ENCODE measurements around the gene SLC23A3.
"Not testable (repeated sequence)": the region's sequence is repeated elsewhere in the genome, so short reads cannot be mapped to it uniquely, and the experiment has no call there.

SLC23A3 gene

GRCh38 chr2:219205165-219205538 lies 35.3 kb upstream of the SLC23A3 start:
- DNase-seq (ENCODE audit: low read depth), result no peak

- DNase-seq (ENCODE audit: low read depth), result no peak
These were observed 34.8 kb upstream of the SLC23A3 start for GRCh38 chr2:219204425-219205164.

- DNase-seq (ENCODE audit: low read depth), result not testable (repeated sequence)
These were observed 31.5 kb upstream of the SLC23A3 start for GRCh38 chr2:219201331-219201730.

DNA sequence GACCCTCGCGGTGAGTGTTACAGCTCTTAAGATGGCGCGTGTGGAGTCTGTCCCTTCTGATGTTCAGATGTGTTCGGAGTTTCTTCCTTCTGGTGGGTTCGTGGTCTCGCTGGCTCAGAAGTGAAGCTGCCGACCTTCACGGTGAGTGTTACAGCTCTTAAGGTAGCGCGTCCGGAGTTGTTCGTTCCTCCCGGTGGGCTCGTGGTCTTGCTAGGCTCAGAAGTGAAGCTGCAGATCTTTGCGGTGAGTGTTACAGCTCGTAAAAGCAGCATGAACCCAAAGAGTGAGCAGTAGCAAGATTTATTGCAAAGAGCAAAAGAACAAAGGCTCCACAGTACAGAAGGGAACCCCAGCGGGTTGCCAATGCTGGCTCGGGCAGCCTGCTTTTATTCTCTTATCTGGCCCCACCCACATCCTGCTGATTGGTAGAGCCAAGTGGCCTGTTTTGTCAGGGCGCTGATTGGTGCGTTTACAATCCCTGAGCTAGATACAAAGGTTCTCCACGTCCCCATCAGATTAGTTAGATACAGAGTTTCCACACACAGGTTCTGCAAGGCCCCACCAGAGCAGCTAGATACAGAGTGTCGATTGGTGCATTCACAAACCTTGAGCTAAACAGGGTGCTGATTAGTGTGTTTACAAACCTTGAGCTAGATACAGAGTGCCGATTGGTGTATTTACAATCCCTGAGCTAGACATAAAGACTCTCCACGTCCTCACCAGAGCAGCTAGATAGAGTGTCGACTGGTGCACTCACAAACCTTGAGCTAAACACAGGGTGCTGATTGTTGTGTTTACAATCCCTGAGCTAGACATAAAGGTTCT lies 30.9 kb upstream of the SLC23A3 start:
- not testable (repeated sequence) for DNase-seq (ENCODE audit: low read depth)

DNA sequence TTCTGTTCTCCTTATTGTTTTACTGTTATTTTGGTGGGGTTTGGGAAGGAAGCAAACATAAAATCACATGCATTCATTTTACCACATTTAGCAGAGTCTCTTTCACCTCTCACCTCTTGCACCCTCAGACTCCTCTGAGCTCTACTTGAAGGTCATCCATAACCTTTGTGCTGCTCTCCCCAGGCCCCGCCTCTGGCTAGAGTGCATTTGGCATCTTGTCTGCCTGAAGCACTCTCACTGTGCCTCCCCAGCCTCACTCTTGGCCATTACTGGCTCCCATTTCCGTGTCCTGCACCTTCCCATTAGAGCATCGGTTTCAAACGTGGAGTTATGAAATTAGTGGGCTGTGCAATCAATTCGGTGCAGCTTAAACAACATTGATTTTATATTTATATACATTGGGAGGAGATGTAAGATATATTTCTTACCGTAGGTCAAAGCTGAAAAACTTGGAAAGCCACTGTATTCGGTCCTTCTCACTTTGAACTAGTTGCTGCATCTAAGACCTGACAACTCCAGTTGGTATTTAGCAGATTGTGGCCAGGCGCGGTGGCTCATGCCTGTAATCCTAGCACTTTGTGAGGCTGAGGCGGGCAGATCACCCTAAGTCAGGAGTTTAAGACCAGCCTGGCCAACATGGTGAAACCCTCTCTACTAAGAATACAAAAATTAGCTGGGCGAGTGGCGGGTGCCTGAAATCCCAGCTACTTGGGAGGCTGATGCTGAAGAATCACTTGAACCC lies 29.8 kb upstream of the SLC23A3 start:
- no peak for DNase-seq (ENCODE audit: low read depth)

GRCh38 chr2:219198974-219199373 lies 29.1 kb upstream of the SLC23A3 start:
- no peak for DNase-seq (ENCODE audit: low read depth)

- no peak for DNase-seq (ENCODE audit: low read depth)
These were observed 27.6 kb upstream of the SLC23A3 start for GRCh38 chr2:219197388-219197787.

- no peak for DNase-seq (ENCODE audit: low read depth)
These were observed 17.1 kb upstream of the SLC23A3 start for GRCh38 chr2:219186754-219187456.

- no peak for DNase-seq (ENCODE audit: low read depth)
These were observed 14.3 kb upstream of the SLC23A3 start for GRCh38 chr2:219184121-219184520.

DNA sequence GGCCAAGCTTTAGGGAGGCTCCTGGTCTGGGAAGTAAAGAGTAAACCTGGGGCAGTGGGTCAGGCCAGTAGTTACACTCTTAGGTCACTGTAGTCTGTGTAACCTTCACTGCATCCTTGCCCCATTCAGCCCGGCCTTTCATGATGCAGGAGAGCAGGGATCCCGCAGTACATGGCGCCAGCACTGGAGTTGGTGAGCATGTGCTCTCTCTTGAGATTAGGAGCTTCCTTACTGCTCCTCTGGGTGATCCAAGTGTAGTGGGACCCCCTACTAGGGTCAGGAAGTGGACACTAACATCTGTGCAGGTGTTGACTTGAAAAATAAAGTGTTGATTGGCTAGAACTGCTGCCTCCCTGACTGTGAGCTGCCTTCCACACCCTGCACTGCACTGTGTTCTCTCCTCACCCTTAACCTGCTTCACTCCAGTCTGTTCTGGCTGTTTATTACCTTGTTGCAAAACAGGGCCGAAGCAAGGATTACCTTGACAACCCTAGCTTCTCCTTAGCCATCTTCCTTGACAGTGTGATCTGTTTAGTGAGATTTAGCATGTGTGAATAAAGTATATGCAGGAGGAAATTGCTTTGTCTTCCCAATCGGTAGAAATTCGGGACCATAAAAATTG lies 13.4 kb upstream of the SLC23A3 start:
- no peak for DNase-seq (ENCODE audit: low read depth)

DNA sequence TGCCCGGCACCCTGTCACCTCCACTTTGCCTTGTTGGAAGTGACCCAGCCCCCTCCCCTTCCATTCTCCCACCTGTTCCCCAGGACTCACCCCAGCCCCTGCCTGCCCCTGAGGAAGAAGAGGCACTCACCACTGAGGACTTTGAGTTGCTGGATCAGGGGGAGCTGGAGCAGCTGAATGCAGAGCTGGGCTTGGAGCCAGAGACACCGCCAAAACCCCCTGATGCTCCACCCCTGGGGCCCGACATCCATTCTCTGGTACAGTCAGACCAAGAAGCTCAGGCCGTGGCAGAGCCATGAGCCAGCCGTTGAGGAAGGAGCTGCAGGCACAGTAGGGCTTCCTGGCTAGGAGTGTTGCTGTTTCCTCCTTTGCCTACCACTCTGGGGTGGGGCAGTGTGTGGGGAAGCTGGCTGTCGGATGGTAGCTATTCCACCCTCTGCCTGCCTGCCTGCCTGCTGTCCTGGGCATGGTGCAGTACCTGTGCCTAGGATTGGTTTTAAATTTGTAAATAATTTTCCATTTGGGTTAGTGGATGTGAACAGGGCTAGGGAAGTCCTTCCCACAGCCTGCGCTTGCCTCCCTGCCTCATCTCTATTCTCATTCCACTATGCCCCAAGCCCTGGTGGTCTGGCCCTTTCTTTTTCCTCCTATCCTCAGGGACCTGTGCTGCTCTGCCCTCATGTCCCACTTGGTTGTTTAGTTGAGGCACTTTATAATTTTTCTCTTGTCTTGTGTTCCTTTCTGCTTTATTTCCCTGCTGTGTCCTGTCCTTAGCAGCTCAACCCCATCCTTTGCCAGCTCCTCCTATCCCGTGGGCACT lies 12.7 kb upstream of the SLC23A3 start:
- DNase-seq (ENCODE audit: low read depth), result no peak

GRCh38 chr2:219181531-219181930 lies 11.7 kb upstream of the SLC23A3 start:
- DNase-seq (ENCODE audit: low read depth), result no peak

DNA sequence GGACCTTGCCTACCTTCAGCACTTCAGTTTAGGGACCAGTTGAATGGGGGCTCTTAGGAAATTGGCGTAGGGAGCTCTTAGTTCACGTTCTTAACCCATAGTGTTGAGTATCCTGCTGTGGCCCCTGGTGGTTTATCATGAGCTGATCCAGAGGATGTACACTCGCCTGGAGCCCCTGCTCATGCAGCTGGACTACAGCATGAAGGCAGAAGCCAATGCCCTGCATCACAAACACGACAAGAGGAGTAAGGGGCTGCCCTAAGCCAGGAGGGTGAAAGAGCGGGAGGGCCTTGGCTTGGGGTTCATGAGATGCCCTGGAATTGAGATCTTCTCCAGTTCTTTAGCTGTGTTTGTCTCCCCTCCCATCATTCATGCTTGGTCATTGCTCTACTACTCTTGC lies 11.1 kb upstream of the SLC23A3 start:
- DNase-seq (ENCODE audit: low read depth), result no peak

DNA sequence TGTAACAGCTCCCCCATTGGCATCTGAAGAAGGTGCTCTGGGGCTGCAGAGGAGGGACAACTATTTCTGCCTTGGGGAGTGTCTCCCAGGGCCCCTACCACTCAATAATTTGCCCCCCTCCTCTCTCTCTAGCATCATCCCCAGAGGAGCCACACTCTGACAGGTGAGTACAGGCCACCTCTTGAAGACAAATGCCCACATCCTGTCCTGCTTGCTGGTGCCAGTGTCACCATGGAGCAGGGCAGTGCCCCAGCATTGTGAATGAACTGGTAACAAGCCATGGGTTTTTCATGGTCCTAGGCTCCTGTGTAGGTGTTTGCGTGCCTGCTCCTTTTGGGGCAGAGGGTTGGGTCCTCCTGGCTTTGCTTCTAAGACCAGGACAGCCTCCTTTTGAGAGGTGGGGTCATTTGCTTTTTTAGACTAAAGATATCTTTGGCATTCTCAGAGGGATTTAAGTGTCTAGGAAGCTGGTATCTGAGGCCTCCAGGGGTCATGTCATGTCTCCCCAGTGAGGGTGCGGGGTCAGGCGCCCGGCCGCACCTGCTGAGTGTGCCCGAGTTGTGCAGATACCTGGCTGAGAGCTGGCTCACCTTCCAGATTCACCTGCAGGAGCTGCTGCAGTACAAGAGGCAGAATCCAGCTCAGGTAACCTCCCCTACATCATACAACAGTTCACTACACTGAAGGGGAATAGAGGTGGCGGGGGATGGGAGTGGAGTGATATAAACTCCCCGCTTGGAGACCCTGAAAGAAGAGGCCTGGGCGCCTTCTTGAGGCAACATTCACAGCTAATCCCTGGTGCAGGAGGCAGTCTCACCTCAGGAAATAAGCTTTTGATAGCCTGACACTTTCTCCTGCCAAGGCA lies 10.0 kb upstream of the SLC23A3 start:
- DNase-seq (ENCODE audit: low read depth), result no peak

GRCh38 chr2:219178377-219179175 lies 8.7 kb upstream of the SLC23A3 start:
- no peak for DNase-seq (ENCODE audit: low read depth)

DNA sequence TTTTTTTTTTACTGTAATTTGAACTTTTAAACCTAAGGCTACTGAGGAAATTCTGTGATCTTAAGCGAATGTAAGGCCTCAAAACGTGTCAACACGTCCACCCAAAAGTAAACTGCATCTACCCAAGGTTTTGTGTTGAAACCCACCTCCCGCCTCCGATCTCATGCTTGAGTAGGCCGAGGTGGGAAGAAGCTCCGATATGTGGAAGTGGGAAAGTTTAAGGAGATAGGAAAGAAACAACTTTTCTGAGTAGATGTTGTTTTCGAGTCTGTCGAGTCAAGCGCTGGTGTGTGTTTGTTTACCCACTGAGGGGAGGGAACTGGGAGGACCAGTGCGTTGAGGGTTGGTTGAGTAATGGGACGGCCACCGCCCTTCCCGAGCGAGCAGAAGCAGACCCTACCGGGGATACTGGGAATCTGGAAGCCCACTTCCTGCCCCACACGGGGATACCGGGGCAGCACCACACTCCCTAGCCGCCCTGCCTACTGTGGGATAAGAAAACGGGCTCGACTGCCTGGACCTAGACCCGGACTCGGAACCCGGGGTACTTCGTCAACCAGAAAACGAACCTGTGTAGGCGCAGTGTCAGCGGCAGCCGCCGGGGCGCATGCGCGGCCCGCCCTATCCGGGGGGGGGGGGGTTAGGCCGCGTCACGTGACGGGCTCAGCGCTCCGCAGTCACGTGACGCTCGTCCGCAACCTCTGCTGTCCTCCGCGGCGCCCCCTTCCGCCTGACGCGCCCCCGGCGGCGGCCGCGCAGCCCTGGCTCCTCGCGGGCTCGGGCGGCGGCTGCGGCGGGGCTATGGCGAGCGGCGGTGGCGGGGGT lies 7.9 kb upstream of the SLC23A3 start, which contains the start of gene RETREG2:
TSS of gene RETREG2 (plus strand) at position 724 of the 825 bp plus-strand sequence. CDS start at position 802, 78 bp downstream.
- DNase-seq (ENCODE audit: low read depth), result peak; percentile 47

DNA sequence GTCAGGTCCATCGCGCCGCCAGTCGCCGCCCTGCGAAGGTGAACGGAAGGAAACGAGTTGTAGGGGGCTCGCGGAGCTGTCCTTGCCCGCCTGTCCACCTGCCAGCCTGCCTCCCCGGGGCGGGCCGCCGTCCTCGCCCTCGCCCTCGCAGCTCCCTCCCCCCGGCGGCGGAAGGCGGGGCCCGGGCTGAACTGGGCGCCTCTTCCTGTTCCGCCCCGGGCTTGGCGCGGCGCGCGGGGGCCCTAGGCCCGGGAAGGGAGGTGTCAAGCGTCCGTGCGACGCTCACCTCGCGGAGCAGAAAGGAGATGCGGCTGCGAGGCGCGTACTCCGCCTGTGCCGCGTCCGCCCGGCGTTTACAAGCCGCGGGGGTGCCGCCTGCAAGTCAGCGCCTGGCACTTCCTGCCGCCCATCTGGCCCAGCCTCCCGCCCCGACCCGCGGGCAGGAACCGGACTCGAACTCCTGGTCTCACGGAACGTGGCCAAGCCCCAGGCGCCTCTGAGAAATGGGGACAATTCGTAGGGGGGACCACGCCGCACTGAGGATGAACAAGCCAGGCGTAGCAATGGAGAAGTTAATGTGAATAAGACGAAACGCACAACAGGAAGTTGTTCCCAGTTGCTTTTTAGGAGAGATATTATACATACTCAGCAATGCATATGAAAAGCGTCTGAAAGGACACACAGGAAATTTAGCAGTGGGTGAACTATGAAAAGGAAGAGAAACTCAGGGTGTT lies 7.2 kb upstream of the SLC23A3 start, which contains the start of gene CNPPD1:
TSS of gene CNPPD1 (minus strand) at position 108 of the 734 bp plus-strand sequence. CDS start at position 11, 97 bp downstream.
- DNase-seq (ENCODE audit: low read depth), result peak; percentile 66

Measured in stimulated activated CD8-positive, alpha-beta memory T cell treated with anti-CD3 and anti-CD28 coated beads, Interleukin-15, amount 100 ng/mL, for 1 hour (primary cell).